ENCODE results near the gene CDSN. TPM values are rescaled to one million over a fixed set of nuclear protein-coding genes. Genes with fewer than 3 reads are reported as not detected.
A peak's percentile ranks its signal among the peaks of the same experiment; 100 is the strongest.

CDSN gene
- total and polyA plus RNA-seq, 9 donors = 0.07 TPM; not detected in 8

- DNase-seq = no peak
- H3K27me3 ChIP-seq (ENCODE audit: control insufficient read depth, insufficient read depth, low read length) = peaks cover 5% of the 10 kb centered on the region
- peaks cover 8% of the 10 kb centered on the region for H3K4me1 ChIP-seq (ENCODE audit: control insufficient read depth, insufficient read depth, low read length)
- H3K4me3 ChIP-seq (ENCODE audit: low read length) = no peak overlapping the region
- H3K9me3 ChIP-seq (replicated peaks; ENCODE audit: control insufficient read depth, low read depth, low read length) = no peaks in the 10 kb centered on the region
- 62% methylated on average over 3 of the region's 4 CpGs for WGBS (ENCODE audit: insufficient coverage)
- H3K27ac ChIP-seq (ENCODE audit: low read length) = no peak overlapping the region
- H3K36me3 ChIP-seq (ENCODE audit: control insufficient read depth, insufficient read depth, low read length) = no peaks in the 10 kb centered on the region
Measured at GRCh38 chr6:31129130-31129529, 8.9 kb upstream of the CDSN start.

DNA sequence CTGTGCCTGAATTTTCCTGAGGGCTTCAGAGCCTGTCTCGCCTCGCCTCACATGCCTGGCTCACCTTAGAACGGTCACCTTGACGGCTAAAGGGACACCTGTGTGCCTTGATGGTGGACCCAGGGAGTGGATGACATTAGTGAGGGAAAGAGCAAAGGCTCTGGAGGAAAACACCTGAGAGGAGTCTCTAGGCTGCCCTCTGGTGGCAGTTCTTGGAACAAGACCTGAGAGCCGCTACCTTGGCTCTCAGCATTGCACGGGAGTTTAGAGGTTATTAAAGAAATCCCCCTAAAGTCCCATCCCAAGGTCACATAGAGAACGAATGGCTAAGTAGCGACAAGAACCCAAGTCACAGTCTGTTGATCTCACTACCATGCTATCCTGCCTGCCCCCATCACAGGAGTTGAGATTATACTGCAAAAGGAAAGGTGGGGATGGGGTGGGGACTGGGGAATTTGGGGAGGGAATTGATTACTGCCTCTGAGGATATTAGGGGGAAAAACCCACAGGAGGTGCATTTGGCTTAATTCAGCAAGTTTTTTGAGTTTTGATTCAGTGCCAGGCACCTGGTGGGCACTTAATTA, 7.9 kb upstream of the CDSN start:
- Histone ChIP-seq H3K27me3 (ENCODE audit: control insufficient read depth, insufficient read depth, low read length) (peaks cover 5% of the 10 kb centered on the region), H3K27ac (ENCODE audit: low read length) (no peak overlapping the region), H3K9me3 (replicated peaks; ENCODE audit: control insufficient read depth, low read depth, low read length) (no peaks in the 10 kb centered on the region), H3K36me3 (ENCODE audit: control insufficient read depth, insufficient read depth, low read length) (no peaks in the 10 kb centered on the region), H3K4me3 (ENCODE audit: low read length) (no peak overlapping the region), H3K4me1 (ENCODE audit: control insufficient read depth, insufficient read depth, low read length) (peaks cover 8% of the 10 kb centered on the region)
- 10% methylated on average over 4 of the region's 8 CpGs for WGBS (ENCODE audit: insufficient coverage)
- DNase-seq = peak; percentile 42

- Histone ChIP-seq H3K4me3 (ENCODE audit: low read length) (no peak overlapping the region), H3K27me3 (ENCODE audit: control insufficient read depth, insufficient read depth, low read length) (peaks cover 5% of the 10 kb centered on the region), H3K9me3 (replicated peaks; ENCODE audit: control insufficient read depth, low read depth, low read length) (no peaks in the 10 kb centered on the region), H3K36me3 (ENCODE audit: control insufficient read depth, insufficient read depth, low read length) (no peaks in the 10 kb centered on the region), H3K27ac (ENCODE audit: low read length) (no peak overlapping the region), H3K4me1 (ENCODE audit: control insufficient read depth, insufficient read depth, low read length) (peaks cover 13% of the 10 kb centered on the region)
- DNase-seq = no peak
- 61% methylated on average over 8 of the region's 16 CpGs for WGBS (ENCODE audit: insufficient coverage)
Measured at GRCh38 chr6:31126396-31127175, 6.3 kb upstream of the CDSN start.

DNA sequence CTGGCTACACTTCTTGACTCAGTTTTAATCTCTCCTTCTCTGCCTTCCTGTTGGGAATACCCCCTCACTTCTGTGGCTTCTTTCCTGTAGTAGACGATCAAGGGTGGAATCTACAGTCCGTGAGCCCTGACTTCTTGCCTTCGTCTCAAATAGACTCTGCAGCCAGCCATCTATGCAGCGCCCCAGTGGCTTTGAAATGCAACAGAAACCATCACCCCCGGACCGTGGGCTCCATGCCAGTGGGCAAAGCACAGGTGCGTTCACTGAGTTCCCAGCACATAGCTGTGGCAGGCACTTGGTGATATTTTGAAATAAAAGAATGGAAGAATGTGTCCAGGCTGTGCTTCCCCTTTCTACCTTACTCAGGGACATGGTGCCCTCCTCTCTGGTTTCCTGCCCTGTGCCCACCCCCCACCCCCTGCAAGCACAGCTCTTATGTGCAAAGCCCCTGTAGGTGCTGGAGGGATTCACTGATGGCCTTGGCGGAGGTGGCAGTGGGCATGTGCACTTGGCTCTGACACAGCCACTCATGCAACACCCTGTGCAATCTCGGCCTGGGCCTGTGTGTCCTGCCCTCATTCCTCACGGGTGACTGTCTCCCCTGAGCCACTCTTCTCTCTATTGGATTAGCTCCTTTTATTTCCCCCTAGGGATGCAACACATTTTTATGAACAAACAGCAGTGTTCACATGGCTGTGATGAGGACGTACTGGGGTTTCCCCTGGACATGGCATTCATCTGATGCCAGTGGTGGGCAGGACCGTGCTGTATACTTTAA, 5.5 kb upstream of the CDSN start:
- DNase-seq = no peak
- no peaks in the 10 kb centered on the region for H3K9me3 ChIP-seq (replicated peaks; ENCODE audit: control insufficient read depth, low read depth, low read length)
- no peaks in the 10 kb centered on the region for H3K36me3 ChIP-seq (ENCODE audit: control insufficient read depth, insufficient read depth, low read length)
- no peak overlapping the region for H3K27ac ChIP-seq (ENCODE audit: low read length)
- H3K4me1 ChIP-seq (ENCODE audit: control insufficient read depth, insufficient read depth, low read length) = peaks cover 13% of the 10 kb centered on the region
- peaks cover 5% of the 10 kb centered on the region for H3K27me3 ChIP-seq (ENCODE audit: control insufficient read depth, insufficient read depth, low read length)
- 64% methylated on average over 6 of the region's 12 CpGs for WGBS (ENCODE audit: insufficient coverage)
- H3K4me3 ChIP-seq (ENCODE audit: low read length) = no peak overlapping the region

GRCh38 chr6:31125162-31125561, 4.9 kb upstream of the CDSN start:
- DNase-seq = peak; percentile 85
- Histone ChIP-seq H3K27me3 (ENCODE audit: control insufficient read depth, insufficient read depth, low read length) (peaks cover 5% of the 10 kb centered on the region), H3K4me3 (ENCODE audit: low read length) (no peak overlapping the region), H3K4me1 (ENCODE audit: control insufficient read depth, insufficient read depth, low read length) (peaks cover 13% of the 10 kb centered on the region), H3K36me3 (ENCODE audit: control insufficient read depth, insufficient read depth, low read length) (no peaks in the 10 kb centered on the region), H3K27ac (ENCODE audit: low read length) (peak overlapping the region; percentile 55), H3K9me3 (replicated peaks; ENCODE audit: control insufficient read depth, low read depth, low read length) (no peaks in the 10 kb centered on the region)
- 35% methylated on average over 4 of the region's 8 CpGs for WGBS (ENCODE audit: insufficient coverage)

DNA sequence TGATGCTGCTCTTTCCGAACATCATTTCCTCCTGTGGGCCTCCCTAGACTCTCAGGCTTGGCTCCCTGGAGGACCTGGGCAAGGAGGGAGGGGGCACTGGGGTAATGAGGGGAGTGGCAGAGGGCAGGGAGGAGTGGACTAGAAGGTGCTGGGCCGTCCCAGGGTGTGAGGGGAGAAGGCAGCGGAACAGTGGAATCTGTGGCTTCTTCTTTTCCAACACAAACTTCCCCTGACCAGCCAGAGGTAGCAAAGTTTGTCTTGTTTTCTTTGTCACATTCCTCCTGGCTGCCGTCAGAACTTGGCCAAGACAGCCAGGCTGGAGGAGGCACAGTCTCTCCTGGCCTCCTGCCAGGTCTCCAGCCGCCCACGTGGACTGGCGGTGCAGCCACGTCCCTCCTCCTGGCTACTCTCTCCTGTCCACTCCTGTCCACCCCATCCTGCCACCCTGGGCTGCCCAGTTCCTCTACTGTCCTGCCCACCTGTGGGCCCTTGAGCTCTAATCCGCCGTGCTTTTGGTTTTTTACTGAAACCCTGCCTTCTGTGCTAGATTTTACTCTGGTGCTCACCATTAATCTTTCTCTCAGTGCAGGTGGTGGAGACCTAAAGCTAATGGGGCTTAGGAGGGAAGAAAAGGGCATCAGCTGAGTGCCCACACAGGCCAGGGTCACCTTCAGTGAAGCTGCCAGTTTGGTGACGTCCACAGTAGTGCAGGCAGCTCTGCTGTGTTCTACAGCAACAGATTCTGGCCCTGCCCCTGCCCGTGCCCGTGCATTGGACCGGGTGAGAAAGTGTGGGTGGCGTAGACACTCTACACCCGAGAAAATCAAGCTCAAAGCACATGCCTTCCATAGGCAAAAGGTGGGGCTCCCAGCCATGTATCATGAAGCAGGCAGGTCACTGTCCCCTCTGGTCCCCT, 2.8 kb upstream of the CDSN start:
- Histone ChIP-seq H3K4me3 (ENCODE audit: low read length) (no peak overlapping the region), H3K36me3 (ENCODE audit: control insufficient read depth, insufficient read depth, low read length) (no peaks in the 10 kb centered on the region), H3K4me1 (ENCODE audit: control insufficient read depth, insufficient read depth, low read length) (peaks cover 13% of the 10 kb centered on the region), H3K27me3 (ENCODE audit: control insufficient read depth, insufficient read depth, low read length) (peaks cover 7% of the 10 kb centered on the region), H3K27ac (ENCODE audit: low read length) (no peak overlapping the region), H3K9me3 (replicated peaks; ENCODE audit: control insufficient read depth, low read depth, low read length) (no peaks in the 10 kb centered on the region)
- DNase-seq = peak; percentile 88
- WGBS (ENCODE audit: insufficient coverage) = 46% methylated on average over 10 of the region's 16 CpGs

DNA sequence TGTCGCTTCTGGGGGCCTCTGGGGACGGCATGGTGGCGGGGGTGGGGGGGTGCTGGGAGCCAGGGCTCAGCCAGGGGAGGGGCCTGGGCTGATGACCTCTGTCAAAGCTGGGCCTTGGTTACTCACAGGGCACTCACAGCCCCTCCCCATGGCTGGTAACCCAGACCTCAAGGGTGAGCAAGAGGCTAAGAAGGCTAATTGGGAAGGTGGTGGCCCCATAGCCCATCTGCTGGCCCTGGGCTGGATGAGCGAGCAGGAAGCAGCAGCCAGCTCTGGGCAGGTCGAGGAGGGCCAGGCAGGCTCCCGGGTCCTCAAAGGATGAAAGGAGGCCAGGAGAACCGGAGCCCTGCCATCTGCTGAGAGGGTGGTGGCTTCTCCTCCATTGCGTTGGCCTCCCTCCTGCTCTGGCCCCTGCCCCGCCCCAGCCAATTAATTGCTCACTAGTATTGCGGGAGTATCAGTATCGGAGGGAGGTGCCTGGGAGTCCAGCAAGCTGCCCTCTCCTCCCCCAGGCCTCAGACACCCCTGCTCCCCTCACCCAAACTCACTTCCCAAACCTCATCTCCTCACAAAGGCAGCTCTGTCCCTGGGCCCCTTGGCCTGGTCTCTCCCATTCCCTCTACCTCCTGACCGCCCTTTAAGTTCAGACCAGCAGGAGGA, 1.0 kb upstream of the CDSN start:
- no peak overlapping the region for H3K4me3 ChIP-seq (ENCODE audit: low read length)
- H3K9me3 ChIP-seq (replicated peaks; ENCODE audit: control insufficient read depth, low read depth, low read length) = no peaks in the 10 kb centered on the region
- DNase-seq = no peak
- H3K27me3 ChIP-seq (ENCODE audit: control insufficient read depth, insufficient read depth, low read length) = peaks cover 4% of the 10 kb centered on the region
- 82% methylated on average over 7 of the region's 12 CpGs for WGBS (ENCODE audit: insufficient coverage)
- H3K36me3 ChIP-seq (ENCODE audit: control insufficient read depth, insufficient read depth, low read length) = no peaks in the 10 kb centered on the region
- H3K4me1 ChIP-seq (ENCODE audit: control insufficient read depth, insufficient read depth, low read length) = peaks cover 18% of the 10 kb centered on the region
- H3K27ac ChIP-seq (ENCODE audit: low read length) = no peak overlapping the region

DNA sequence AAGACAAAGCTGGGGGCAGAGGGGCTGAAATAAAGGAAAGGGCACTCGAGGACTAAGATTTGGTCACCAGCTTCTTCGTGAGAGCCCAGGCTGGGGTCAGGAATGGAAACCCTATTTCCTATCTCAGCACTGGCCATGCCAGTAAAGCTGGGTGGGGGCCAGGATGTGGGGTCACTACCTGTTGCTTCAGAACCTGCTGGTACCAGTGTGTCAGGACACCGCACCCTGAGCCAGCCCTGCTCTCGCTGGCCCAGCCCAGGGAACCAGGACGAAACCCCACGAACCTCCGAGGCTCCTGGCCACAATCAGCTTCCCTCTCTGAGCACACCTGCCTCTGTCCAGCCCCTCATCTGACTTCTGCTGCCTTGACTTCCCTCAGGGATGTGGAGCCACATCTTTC, 2.1 kb downstream of the CDSN start:
- Histone ChIP-seq H3K9me3 (replicated peaks; ENCODE audit: control insufficient read depth, low read depth, low read length) (no peaks in the 10 kb centered on the region), H3K4me3 (ENCODE audit: low read length) (no peak overlapping the region), H3K36me3 (ENCODE audit: control insufficient read depth, insufficient read depth, low read length) (no peaks in the 10 kb centered on the region), H3K27me3 (ENCODE audit: control insufficient read depth, insufficient read depth, low read length) (peaks cover 4% of the 10 kb centered on the region), H3K27ac (ENCODE audit: low read length) (no peak overlapping the region), H3K4me1 (ENCODE audit: control insufficient read depth, insufficient read depth, low read length) (peaks cover 30% of the 10 kb centered on the region)
- WGBS (ENCODE audit: insufficient coverage) = 77% methylated on average over 5 of the region's 7 CpGs
- no peak for DNase-seq

- Histone ChIP-seq H3K9me3 (replicated peaks; ENCODE audit: control insufficient read depth, low read depth, low read length) (no peaks in the 10 kb centered on the region), H3K27ac (ENCODE audit: low read length) (peak overlapping the region; percentile 62), H3K4me3 (ENCODE audit: low read length) (peak overlapping the region; percentile 17), H3K4me1 (ENCODE audit: control insufficient read depth, insufficient read depth, low read length) (peaks cover 25% of the 10 kb centered on the region), H3K36me3 (ENCODE audit: control insufficient read depth, insufficient read depth, low read length) (no peaks in the 10 kb centered on the region), H3K27me3 (ENCODE audit: control insufficient read depth, insufficient read depth, low read length) (peaks cover 7% of the 10 kb centered on the region)
- DNase-seq = peak; percentile 65
- 21% methylated on average over 17 of the region's 19 CpGs for WGBS (ENCODE audit: insufficient coverage)
Measured at GRCh38 chr6:31116661-31117385, 3.4 kb downstream of the CDSN start.

All from muscle of leg (tissue), 11 donors.